Measurements from ENCODE around the gene TBC1D17. TPM values are rescaled to one million over a fixed set of nuclear protein-coding genes. Genes with fewer than 3 reads are reported as not detected.

Gene TBC1D17
- total and polyA plus RNA-seq, 4 experiments from 2014 or later = 6.0 to 101 (median 57.9) TPM

GRCh38 chr19:49932041-49932451 lies 54.5 kb downstream of the TBC1D17 start:
- Histone ChIP-seq H3K27ac (ENCODE audit: low read depth, low read length) (no peak overlapping the region), H3K9me3 (ENCODE audit: control insufficient read depth in 1 of 2, low read length in 2 of 2) (no peaks in the 10 kb centered on the region), H3K4me1 (ENCODE audit: insufficient read depth, low read length) (peaks cover 44% of the 10 kb centered on the region), H3K27me3 (ENCODE audit: insufficient read depth, low read length) (no peaks in the 10 kb centered on the region), H3K36me3 (ENCODE audit: insufficient read depth, low read length) (peaks cover 7% of the 10 kb centered on the region), H3K4me3 (ENCODE audit: low read length in 2 of 2) (no peak overlapping the region)
- no peak for DNase-seq
- ChIA-PET CTCF (ENCODE audit: partially characterized antibody) (no interaction called here), POLR2A (ENCODE audit: partially characterized antibody) (no interaction called here)
- Mint-ChIP-seq H3K4me3 (peak overlapping the region in 7 of 8 donors; percentile 1 to 71 (median 17)), H3K4me1 (peaks cover 34 to 61% (median 48%) of the 10 kb centered on the region in 4 donors), H3K9me3 (peaks cover 0 to 7% (median 0%) of the 10 kb centered on the region in 8 donors), H3K36me3 (peaks cover 17 to 22% of the 10 kb centered on the region in 2 donors), H3K27ac (peak overlapping the region in 6 of 7 donors; percentile 0 to 97 (median 35)), H3K27me3 (no peaks in the 10 kb centered on the region)
- intact Hi-C loops (cut with micrococcal nuclease) = loop anchor here (5.0 kb wide), 1 partner anchor 165 kb away; the partner anchor contains the start of gene AP2A1

- H3K4me1 ChIP-seq (ENCODE audit: insufficient read depth, low read length) = peaks cover 41% of the 10 kb centered on the region
- CTCF ChIA-PET (ENCODE audit: partially characterized antibody) = no interaction called here
- intact Hi-C loops (cut with micrococcal nuclease) = loop anchor here (5.0 kb wide), 1 partner anchor 165 kb away; the partner anchor contains the start of gene AP2A1
- no peaks in the 10 kb centered on the region for H3K36me3 ChIP-seq (ENCODE audit: insufficient read depth, low read length)
- Mint-ChIP-seq H3K27ac (peak overlapping the region; percentile 29 to 89 (median 78)), H3K4me3 (peak overlapping the region; percentile 46 to 80 (median 60)), H3K4me1 (peaks cover 30 to 54% (median 44%) of the 10 kb centered on the region in 4 donors), H3K27me3 (no peaks in the 10 kb centered on the region), H3K36me3 (peaks cover 10 to 15% of the 10 kb centered on the region in 2 donors), H3K9me3 (peaks cover 0 to 7% (median 0%) of the 10 kb centered on the region in 8 donors)
- POLR2A ChIA-PET (ENCODE audit: partially characterized antibody) = interaction anchor here (1.0 to 1.5 kb wide), 2 partner anchors 35 to 56 kb away, joined by 4 to 8 read pairs; partner anchors contain the start of genes AKT1S1 and TBC1D17
- no peaks in the 10 kb centered on the region for H3K9me3 ChIP-seq (ENCODE audit: control insufficient read depth in 1 of 2, low read length in 2 of 2)
- DNase-seq = peak; percentile 52 to 65 (median 60)
- H3K27ac ChIP-seq (ENCODE audit: low read depth, low read length) = no peak overlapping the region
- H3K27me3 ChIP-seq (ENCODE audit: insufficient read depth, low read length) = no peaks in the 10 kb centered on the region
- H3K4me3 ChIP-seq (ENCODE audit: low read length in 2 of 2) = no peak overlapping the region
Observed at GRCh38 chr19:49932731-49933131, 55.2 kb downstream of the TBC1D17 start.

- no peak overlapping the region for H3K4me3 ChIP-seq (ENCODE audit: low read length in 2 of 2)
- Mint-ChIP-seq H3K4me3 (peak overlapping the region in 5 of 8 donors; percentile 25 to 70 (median 57)), H3K27me3 (no peaks in the 10 kb centered on the region), H3K36me3 (peaks cover 8 to 9% of the 10 kb centered on the region in 2 donors), H3K27ac (peak overlapping the region in 5 of 7 donors; percentile 33 to 93 (median 58)), H3K4me1 (peaks cover 25 to 47% (median 39%) of the 10 kb centered on the region in 4 donors), H3K9me3 (peaks cover 0 to 7% (median 0%) of the 10 kb centered on the region in 8 donors)
- DNase-seq = no peak
- no peaks in the 10 kb centered on the region for H3K9me3 ChIP-seq (ENCODE audit: control insufficient read depth in 1 of 2, low read length in 2 of 2)
- H3K27me3 ChIP-seq (ENCODE audit: insufficient read depth, low read length) = no peaks in the 10 kb centered on the region
- H3K27ac ChIP-seq (ENCODE audit: low read depth, low read length) = no peak overlapping the region
- CTCF ChIA-PET (ENCODE audit: partially characterized antibody) = interaction anchor here (0.5 kb wide), 1 partner anchor 1161 kb away, joined by 4 read pairs; no protein-coding TSS in a partner anchor
- intact Hi-C loops (cut with micrococcal nuclease) = loop anchor here (5.0 kb wide), 1 partner anchor 166 kb away; the partner anchor contains the start of gene AP2A1
- POLR2A ChIA-PET (ENCODE audit: partially characterized antibody) = interaction anchor here (1.5 kb wide), 1 partner anchor 57 kb away, joined by 8 read pairs; the partner anchor contains the start of genes AKT1S1 and TBC1D17
- no peaks in the 10 kb centered on the region for H3K36me3 ChIP-seq (ENCODE audit: insufficient read depth, low read length)
- peaks cover 35% of the 10 kb centered on the region for H3K4me1 ChIP-seq (ENCODE audit: insufficient read depth, low read length)
Observed at GRCh38 chr19:49933643-49934042, 56.1 kb downstream of the TBC1D17 start.

GRCh38 chr19:49936549-49936948 lies 59.0 kb downstream of the TBC1D17 start:
- intact Hi-C loops (cut with micrococcal nuclease) = loop anchor here (2.0 kb wide), 1 partner anchor 40 kb away; the partner anchor contains the start of gene IL4I1
- H3K9me3 Mint-ChIP-seq = no peaks in the 10 kb centered on the region
- peak overlapping the region in 4 of 7 donors; percentile 10 to 79 (median 40) for H3K27ac Mint-ChIP-seq
- no peak overlapping the region for H3K4me3 ChIP-seq (ENCODE audit: low read length in 2 of 2)
- no peak overlapping the region for H3K27ac ChIP-seq (ENCODE audit: low read depth, low read length)
- peaks cover 15 to 30% (median 20%) of the 10 kb centered on the region in 4 donors for H3K4me1 Mint-ChIP-seq
- peaks cover 0 to 3% of the 10 kb centered on the region in 2 donors for H3K27me3 Mint-ChIP-seq
- no peak overlapping the region for H3K4me3 Mint-ChIP-seq
- no peak for DNase-seq
- no peaks in the 10 kb centered on the region for H3K27me3 ChIP-seq (ENCODE audit: insufficient read depth, low read length)
- no peaks in the 10 kb centered on the region for H3K9me3 ChIP-seq (ENCODE audit: control insufficient read depth in 1 of 2, low read length in 2 of 2)
- POLR2A ChIA-PET (ENCODE audit: partially characterized antibody) = no interaction called here
- no peaks in the 10 kb centered on the region for H3K36me3 ChIP-seq (ENCODE audit: insufficient read depth, low read length)
- H3K4me1 ChIP-seq (ENCODE audit: insufficient read depth, low read length) = peaks cover 22% of the 10 kb centered on the region
- peaks cover 2 to 6% of the 10 kb centered on the region in 2 donors for H3K36me3 Mint-ChIP-seq
- CTCF ChIA-PET (ENCODE audit: partially characterized antibody) = interaction anchor here (1.3 to 5.1 kb wide), 2 partner anchors 49 to 61 kb away, joined by 4 to 37 read pairs; no protein-coding TSS in a partner anchor

- no peak overlapping the region for H3K27ac Mint-ChIP-seq
- H3K4me1 Mint-ChIP-seq = peaks cover 9 to 18% (median 10%) of the 10 kb centered on the region in 4 donors
- H3K27me3 Mint-ChIP-seq = peaks cover 3% of the 10 kb centered on the region in 2 donors
- no peaks in the 10 kb centered on the region for H3K27me3 ChIP-seq (ENCODE audit: insufficient read depth, low read length)
- no peaks in the 10 kb centered on the region for H3K36me3 ChIP-seq (ENCODE audit: insufficient read depth, low read length)
- peak overlapping the region in 2 of 8 donors; percentile 36 to 38 for H3K4me3 Mint-ChIP-seq
- H3K27ac ChIP-seq (ENCODE audit: low read depth, low read length) = no peak overlapping the region
- H3K36me3 Mint-ChIP-seq = no peaks in the 10 kb centered on the region
- no peaks in the 10 kb centered on the region for H3K9me3 ChIP-seq (ENCODE audit: control insufficient read depth in 1 of 2, low read length in 2 of 2)
- POLR2A ChIA-PET (ENCODE audit: partially characterized antibody) = interaction anchor here (1.8 kb wide), 1 partner anchor 8 kb away, joined by 7 read pairs; the partner anchor contains the start of genes ATF5 and NUP62
- H3K4me1 ChIP-seq (ENCODE audit: insufficient read depth, low read length) = peaks cover 14% of the 10 kb centered on the region
- intact Hi-C loops (cut with micrococcal nuclease) = loop anchor here (1.0 to 2.0 kb wide), 2 partner anchors 41 to 45 kb away; partner anchors contain the start of gene IL4I1
- no peak overlapping the region for H3K4me3 ChIP-seq (ENCODE audit: low read length in 2 of 2)
- H3K9me3 Mint-ChIP-seq = no peaks in the 10 kb centered on the region
- peak; percentile 59 to 75 (median 65) for DNase-seq
- CTCF ChIA-PET (ENCODE audit: partially characterized antibody) = interaction anchor here (0.6 to 5.1 kb wide), 17 partner anchors 9 to 1082 kb away, joined by 3 to 37 read pairs (median 4); partner anchors contain the start of genes ATF5 and NUP62
Observed at GRCh38 chr19:49937750-49938381, 60.4 kb downstream of the TBC1D17 start.

Small RNA genes lying within 50 kb of the gene (microRNA-seq; reads per million reads assigned to microRNA genes)
- gene MIR4749 (ENCODE audit: borderline microRNAs expressed, borderline number of aligned reads, borderline replicate concordance) = not detected
- not detected for gene MIR4750 (ENCODE audit: borderline microRNAs expressed, borderline number of aligned reads, borderline replicate concordance)
- not detected for gene MIR6800 (ENCODE audit: borderline microRNAs expressed, borderline number of aligned reads, borderline replicate concordance)

Other genes with a start within 250 kb of the TBC1D17 start
- 10 to 100 TPM; 12.0 to 13.4 TPM for gene RRAS, start 237.6 kb upstream of the TBC1D17 start, total RNA-seq
- 10 to 100 TPM; 28.0 to 32.1 TPM for gene RRAS, start 237.6 kb upstream of the TBC1D17 start, polyA plus RNA-seq
- 10 to 100 TPM; 60.5 to 62.7 TPM for gene SCAF1, start 235.5 kb upstream of the TBC1D17 start, total RNA-seq
- 1 to 10 TPM in 1 of 2 donors, not detected in 1; 4.0 TPM for gene SCAF1, start 235.5 kb upstream of the TBC1D17 start, polyA plus RNA-seq
- gene IRF3, start 211.8 kb upstream of the TBC1D17 start, total RNA-seq = 100 to 1,000 TPM; 366 to 386 TPM
- 10 to 100 TPM; 64.1 to 72.8 TPM for gene IRF3, start 211.8 kb upstream of the TBC1D17 start, polyA plus RNA-seq
- gene BCL2L12, start 211.8 kb upstream of the TBC1D17 start, total RNA-seq = 10 to 100 TPM; 21.9 to 22.1 TPM
- 10 to 100 TPM; 16.3 to 17.2 TPM for gene BCL2L12, start 211.8 kb upstream of the TBC1D17 start, polyA plus RNA-seq
- gene PRMT1, start 200.4 kb upstream of the TBC1D17 start, total RNA-seq = 10 to 100 TPM; 76.6 to 92.9 TPM
- gene PRMT1, start 200.4 kb upstream of the TBC1D17 start, polyA plus RNA-seq = 100 to 1,000 TPM; 140 to 213 TPM
- 1 to 10 TPM; 4.0 to 4.4 TPM for gene ADM5, start 188.1 kb upstream of the TBC1D17 start, total RNA-seq
- under 1 TPM in 1 of 2 donors, not detected in 1; 0.24 TPM for gene ADM5, start 188.1 kb upstream of the TBC1D17 start, polyA plus RNA-seq
- 1 to 10 TPM in 1 of 2 experiments, under 1 TPM in 1; 0.64 to 1.5 TPM for gene CPT1C, start 186.6 kb upstream of the TBC1D17 start, total RNA-seq
- under 1 TPM; 0.24 to 0.57 TPM for gene CPT1C, start 186.6 kb upstream of the TBC1D17 start, polyA plus RNA-seq
- gene TSKS, start 114.4 kb upstream of the TBC1D17 start, total RNA-seq = 1 to 10 TPM in 1 of 2 experiments, under 1 TPM in 1; 0.90 to 1.1 TPM
- under 1 TPM; 0.16 to 0.56 TPM for gene TSKS, start 114.4 kb upstream of the TBC1D17 start, polyA plus RNA-seq
- gene AP2A1, start 110.7 kb upstream of the TBC1D17 start, total RNA-seq = 10 to 100 TPM; 55.5 to 56.2 TPM
- 1 to 10 TPM; 2.6 to 9.5 TPM for gene AP2A1, start 110.7 kb upstream of the TBC1D17 start, polyA plus RNA-seq
- gene FUZ, start 64.4 kb upstream of the TBC1D17 start, total RNA-seq = 10 to 100 TPM; 22.4 to 24.1 TPM
- 1 to 10 TPM; 4.9 to 7.4 TPM for gene FUZ, start 64.4 kb upstream of the TBC1D17 start, polyA plus RNA-seq
- gene MED25, start 59.4 kb upstream of the TBC1D17 start, total RNA-seq = 10 to 100 TPM; 41.8 to 48.8 TPM
- gene MED25, start 59.4 kb upstream of the TBC1D17 start, polyA plus RNA-seq = 10 to 100 TPM; 10.7 to 22.9 TPM
- gene PTOV1, start 26.5 kb upstream of the TBC1D17 start, total RNA-seq = 100 to 1,000 TPM; 150 to 156 TPM
- 10 to 100 TPM; 40.7 to 57.9 TPM for gene PTOV1, start 26.5 kb upstream of the TBC1D17 start, polyA plus RNA-seq
- gene PNKP, start 10.1 kb upstream of the TBC1D17 start, total RNA-seq = 100 to 1,000 TPM; 171 to 192 TPM
- gene PNKP, start 10.1 kb upstream of the TBC1D17 start, polyA plus RNA-seq = 10 to 100 TPM; 28.9 to 33.9 TPM
- 10 to 100 TPM; 19.7 to 20.2 TPM for gene AKT1S1, start 347 bp upstream of the TBC1D17 start, total RNA-seq
- 1 to 10 TPM; 2.5 to 4.8 TPM for gene AKT1S1, start 347 bp upstream of the TBC1D17 start, polyA plus RNA-seq
- gene IL4I1, start 19.2 kb downstream of the TBC1D17 start, total RNA-seq = 1 to 10 TPM; 2.6 to 3.4 TPM
- gene IL4I1, start 19.2 kb downstream of the TBC1D17 start, polyA plus RNA-seq = 10 to 100 TPM in 1 of 2 donors, 1 to 10 TPM in 1; 9.4 to 10.4 TPM
- gene ATF5, start 51.5 kb downstream of the TBC1D17 start, total RNA-seq = 1 to 10 TPM; 7.9 to 8.3 TPM
- 1 to 10 TPM; 1.8 to 2.3 TPM for gene ATF5, start 51.5 kb downstream of the TBC1D17 start, polyA plus RNA-seq
- gene NUP62, start 51.8 kb downstream of the TBC1D17 start, total RNA-seq = 10 to 100 TPM; 65.2 to 68.2 TPM
- 10 to 100 TPM; 43.3 to 71.0 TPM for gene NUP62, start 51.8 kb downstream of the TBC1D17 start, polyA plus RNA-seq
- gene SIGLEC11, start 83.5 kb downstream of the TBC1D17 start, total RNA-seq = not detected
- gene SIGLEC11, start 83.5 kb downstream of the TBC1D17 start, polyA plus RNA-seq = not detected
- gene VRK3, start 147.7 kb downstream of the TBC1D17 start, total RNA-seq = 100 to 1,000 TPM; 109 to 114 TPM
- gene VRK3, start 147.7 kb downstream of the TBC1D17 start, polyA plus RNA-seq = 100 to 1,000 TPM in 1 of 2 donors, 10 to 100 TPM in 1; 85.8 to 106 TPM
- gene ZNF473, start 148.3 kb downstream of the TBC1D17 start, total RNA-seq = 1 to 10 TPM; 8.8 to 9.0 TPM
- gene ZNF473, start 148.3 kb downstream of the TBC1D17 start, polyA plus RNA-seq = 1 to 10 TPM; 2.0 to 5.1 TPM

Measured in CD4-positive, alpha-beta memory T cell (primary cell).